Mesenchymal stem cell (in vitro differentiated cells and primary cell): Measurements from ENCODE around the gene OR2AK2.

ENCODE experiments used
- DNase-seq: peaks from one replicate; pipeline ENCODE4 v3.0.0-alpha.2; 2013
- H2AFZ ChIP-seq: one replicate; pipeline ENCODE4 v1.6.1; 2013; ENCODE audit warnings: low read depth, mild to moderate bottlenecking, control low read depth, inconsistent platforms, low read length, moderate library complexity
- H2AK5ac ChIP-seq: 2 replicates; pipeline ENCODE4 v1.6.1; 2013; ENCODE audit warnings: low read length, moderate library complexity, mild to moderate bottlenecking, inconsistent platforms; ENCODE audit not compliant: severe bottlenecking
- H2BK120ac ChIP-seq: one replicate; pipeline ENCODE4 v1.6.1; 2013; ENCODE audit warnings: low read depth, mild to moderate bottlenecking, inconsistent platforms, low read length, moderate library complexity
- H2BK12ac ChIP-seq, 2 experiments: one replicate each; pipeline ENCODE4 v1.6.1; 2013; ENCODE audit warnings: inconsistent platforms in 2 of 2, low read length in 2 of 2, mild to moderate bottlenecking in 2 of 2, moderate library complexity in 2 of 2, control low read depth in 1 of 2
- H2BK15ac ChIP-seq: one replicate; pipeline ENCODE4 v1.6.1; 2013; ENCODE audit warnings: mild to moderate bottlenecking, low read depth, inconsistent platforms; ENCODE audit not compliant: poor library complexity, severe bottlenecking
- H2BK5ac ChIP-seq: 2 replicates; pipeline ENCODE4 v1.6.1; 2013; ENCODE audit warnings: low read depth, mild to moderate bottlenecking, low read length, control low read depth, inconsistent platforms; ENCODE audit not compliant: poor library complexity, severe bottlenecking
- H3K14ac ChIP-seq, 2 experiments: one replicate each; pipeline ENCODE4 v1.6.1; 2013; ENCODE audit warnings: inconsistent platforms in 2 of 2, low read length in 2 of 2, control low read depth in 1 of 2, mild to moderate bottlenecking in 1 of 2, moderate library complexity in 1 of 2
- H3K18ac ChIP-seq, 2 experiments: one replicate each; pipeline ENCODE4 v1.6.1; 2013; ENCODE audit warnings: inconsistent platforms in 2 of 2, low read length in 2 of 2, control low read depth in 1 of 2, low read depth in 1 of 2, mild to moderate bottlenecking in 1 of 2
- H3K23ac ChIP-seq, 2 experiments: one replicate each; pipeline ENCODE4 v1.6.1; 2013; ENCODE audit warnings: inconsistent platforms in 2 of 2, low read length in 2 of 2, mild to moderate bottlenecking in 2 of 2, moderate library complexity in 2 of 2, control low read depth in 1 of 2
- H3K27ac ChIP-seq: 2 replicates; pipeline ENCODE4 v1.5.1; 2013; ENCODE audit warnings: mild to moderate bottlenecking, moderate library complexity, low read length, control low read depth, inconsistent platforms; ENCODE audit not compliant: poor library complexity, severe bottlenecking
- H3K27me3 ChIP-seq, 2 experiments: 2 replicates each; pipeline versions ENCODE4 v1.6.1 to v1.7.0; 2013; ENCODE audit warnings: low read length in 2 of 2, mild to moderate bottlenecking in 2 of 2, moderate library complexity in 2 of 2, control low read depth in 1 of 2, inconsistent platforms in 1 of 2; ENCODE audit not compliant: control insufficient read depth in 1 of 2, insufficient read depth in 1 of 2
- H3K36me3 ChIP-seq, 2 experiments: 2 replicates each; pipeline versions ENCODE4 v1.6.1 to v1.7.0; 2013; ENCODE audit warnings: low read length in 2 of 2, control low read depth in 1 of 2, inconsistent platforms in 1 of 2, low read depth in 1 of 2, mild to moderate bottlenecking in 1 of 2; ENCODE audit not compliant: insufficient read depth in 2 of 2, control insufficient read depth in 1 of 2
- H3K4ac ChIP-seq, 2 experiments: one replicate each; pipeline ENCODE4 v1.6.1; 2013; ENCODE audit warnings: inconsistent platforms in 2 of 2, low read length in 2 of 2, mild to moderate bottlenecking in 2 of 2, moderate library complexity in 2 of 2, control low read depth in 1 of 2, low read depth in 1 of 2
- H3K4me1 ChIP-seq: 2 replicates; pipeline ENCODE4 v1.6.1; 2013; ENCODE audit warnings: low read depth, low read length, control low read depth; ENCODE audit not compliant: control insufficient read depth, insufficient read depth
- H3K4me2 ChIP-seq: 2 replicates; pipeline ENCODE4 v1.6.1; 2013; ENCODE audit warnings: low read length, mild to moderate bottlenecking, inconsistent platforms; ENCODE audit not compliant: poor library complexity, severe bottlenecking
- H3K4me3 ChIP-seq, 2 experiments: 2 replicates each; pipeline versions ENCODE4 v1.5.1 to v1.7.0; 2013; ENCODE audit warnings: low read length in 2 of 2, mild to moderate bottlenecking in 2 of 2, control low read depth in 1 of 2, low read depth in 1 of 2; ENCODE audit not compliant: insufficient read depth in 1 of 2
- H3K79me1 ChIP-seq: replicated peaks from 2 replicates; pipeline ENCODE4 v1.6.1; 2013; ENCODE audit warnings: mild to moderate bottlenecking, control low read depth, low read length, inconsistent platforms; ENCODE audit not compliant: poor library complexity, severe bottlenecking
- H3K9ac ChIP-seq: 2 replicates; pipeline ENCODE4 v1.7.0; 2013; ENCODE audit warnings: mild to moderate bottlenecking, low read length, moderate library complexity
- H3K9me3 ChIP-seq: 2 replicates; pipeline ENCODE4 v1.7.0; 2013; ENCODE audit warnings: mild to moderate bottlenecking, low read length; ENCODE audit not compliant: control insufficient read depth
- H4K8ac ChIP-seq: one replicate; pipeline ENCODE4 v1.6.1; 2013; ENCODE audit warnings: inconsistent platforms, mild to moderate bottlenecking, low read length, moderate library complexity
- H4K91ac ChIP-seq: one replicate; pipeline ENCODE4 v1.6.1; 2013; ENCODE audit warnings: mild to moderate bottlenecking, low read length, inconsistent platforms
- WGBS: methylation state at CpG from one replicate; pipeline ENCODE4 v1.1.7; 2013; ENCODE audit warnings: mixed read lengths; 5-methylcytosine and 5-hydroxymethylcytosine counted together

The OR2AK2 gene

DNA sequence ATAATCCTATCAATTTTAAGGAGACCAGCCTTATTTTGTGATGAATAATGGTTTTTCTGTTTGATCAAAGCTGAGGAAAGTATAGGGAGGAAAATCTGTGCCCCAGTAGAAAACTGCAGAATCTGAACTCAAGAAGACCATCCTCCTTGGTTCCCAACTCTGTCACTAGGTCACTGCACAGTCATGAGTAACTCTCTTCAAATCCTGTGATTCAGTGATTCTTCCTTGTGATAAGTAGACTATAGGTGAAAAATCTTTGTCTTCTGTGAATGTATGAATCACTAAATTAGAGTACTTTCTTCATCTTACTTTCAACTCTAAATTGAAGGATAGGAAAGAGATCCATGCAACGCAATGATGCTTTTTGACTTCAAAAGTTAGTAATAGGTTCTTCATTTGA lies 35.1 kb downstream of the OR2AK2 start:
- WGBS, result no CpG with 5 or more reads among the region's 1 CpG
- Histone ChIP-seq H3K9ac (no peak overlapping the region), H2BK12ac (no peak overlapping the region), H3K4me1 (no peaks in the 10 kb centered on the region), H3K4ac (no peak overlapping the region), H2BK5ac (no peak overlapping the region), H2AK5ac (no peak overlapping the region), H3K18ac (no peak overlapping the region), H2BK120ac (no peak overlapping the region), H3K4me3 (no peak overlapping the region), H3K36me3 (no peaks in the 10 kb centered on the region), H3K27ac (no peak overlapping the region), H4K8ac (no peak overlapping the region), H3K14ac (no peak overlapping the region), H3K9me3 (peaks cover 32% of the 10 kb centered on the region), H3K23ac (no peak overlapping the region), H4K91ac (no peak overlapping the region), H3K79me1 (no peaks in the 10 kb centered on the region), H3K27me3 (no peaks in the 10 kb centered on the region), H2AFZ (no peak overlapping the region), H3K4me2 (no peak overlapping the region), H2BK15ac (no peak overlapping the region)
- no peak for DNase-seq

DNA sequence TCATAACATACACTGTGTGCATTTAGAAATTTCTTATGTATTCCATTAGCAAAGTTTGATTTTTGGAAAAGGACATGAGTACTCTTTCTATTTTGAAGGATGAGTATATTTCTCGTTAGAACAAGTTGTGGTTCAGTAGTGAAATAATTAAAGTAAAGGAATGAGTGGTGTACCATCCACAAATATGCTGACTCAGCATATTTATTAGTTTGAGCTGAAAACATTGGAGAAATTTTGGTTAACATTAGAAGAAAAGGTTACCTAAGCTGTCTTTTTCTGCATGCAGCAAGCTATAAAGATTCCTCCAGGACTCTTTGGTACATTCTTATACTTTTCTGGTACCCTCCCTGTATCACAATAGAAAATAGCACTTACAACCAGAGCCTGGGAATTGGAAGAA lies 42.7 kb downstream of the OR2AK2 start:
- peaks cover 43% of the 10 kb centered on the region for H3K9me3 ChIP-seq
- 20% methylated on average over 1 of the region's 1 CpG for WGBS

DNA sequence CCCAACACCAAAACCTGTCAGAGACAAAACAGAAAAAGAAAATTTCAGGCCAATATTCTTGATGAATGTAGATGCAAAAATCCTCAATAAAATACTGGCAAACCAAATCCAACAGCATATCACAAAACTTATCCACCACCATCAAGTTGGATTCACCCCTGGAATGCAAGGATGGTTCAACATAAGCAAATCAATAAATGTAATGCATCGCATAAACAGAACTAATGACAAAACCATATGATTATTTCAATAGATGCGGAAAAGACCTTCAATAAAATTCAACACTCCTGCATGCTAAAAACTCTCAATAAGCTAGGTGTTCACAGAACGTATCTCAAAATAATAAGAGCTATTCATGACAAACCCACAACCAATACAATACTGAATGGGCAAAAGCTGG lies 44.6 kb downstream of the OR2AK2 start:
- Histone ChIP-seq H3K9ac (no peak overlapping the region), H3K4me1 (no peaks in the 10 kb centered on the region), H2BK12ac (no peak overlapping the region), H4K8ac (no peak overlapping the region), H3K4ac (no peak overlapping the region), H3K14ac (no peak overlapping the region), H3K23ac (no peak overlapping the region), H2BK5ac (no peak overlapping the region), H3K79me1 (no peaks in the 10 kb centered on the region), H3K9me3 (peaks cover 39% of the 10 kb centered on the region), H2BK120ac (no peak overlapping the region), H2BK15ac (no peak overlapping the region), H3K4me2 (no peak overlapping the region), H2AFZ (no peak overlapping the region), H3K4me3 (no peak overlapping the region), H3K18ac (no peak overlapping the region), H3K27me3 (no peaks in the 10 kb centered on the region), H4K91ac (no peak overlapping the region), H3K27ac (no peak overlapping the region), H3K36me3 (no peaks in the 10 kb centered on the region), H2AK5ac (no peak overlapping the region)
- 68% methylated on average over 3 of the region's 3 CpGs for WGBS
- DNase-seq, result no peak

More for the DNA sequence above, 42.7 kb downstream of the OR2AK2 start:
- H3K79me1 ChIP-seq, result no peaks in the 10 kb centered on the region
- H3K4ac ChIP-seq, result no peak overlapping the region
- no peak overlapping the region for H2BK120ac ChIP-seq
- no peak overlapping the region for H3K23ac ChIP-seq
- H2BK12ac ChIP-seq, result no peak overlapping the region
- no peaks in the 10 kb centered on the region for H3K36me3 ChIP-seq
- no peak overlapping the region for H2BK5ac ChIP-seq
- H3K4me1 ChIP-seq, result no peaks in the 10 kb centered on the region
- H3K4me2 ChIP-seq, result no peak overlapping the region
- H3K27me3 ChIP-seq, result no peaks in the 10 kb centered on the region
- no peak overlapping the region for H3K18ac ChIP-seq
- H4K91ac ChIP-seq, result no peak overlapping the region
- no peak overlapping the region for H4K8ac ChIP-seq
- no peak overlapping the region for H3K14ac ChIP-seq
- no peak overlapping the region for H3K9ac ChIP-seq
- no peak overlapping the region for H2AFZ ChIP-seq
- H3K27ac ChIP-seq, result no peak overlapping the region
- H3K4me3 ChIP-seq, result no peak overlapping the region
- H2BK15ac ChIP-seq, result no peak overlapping the region
- H2AK5ac ChIP-seq, result no peak overlapping the region
- DNase-seq, result no peak

DNA sequence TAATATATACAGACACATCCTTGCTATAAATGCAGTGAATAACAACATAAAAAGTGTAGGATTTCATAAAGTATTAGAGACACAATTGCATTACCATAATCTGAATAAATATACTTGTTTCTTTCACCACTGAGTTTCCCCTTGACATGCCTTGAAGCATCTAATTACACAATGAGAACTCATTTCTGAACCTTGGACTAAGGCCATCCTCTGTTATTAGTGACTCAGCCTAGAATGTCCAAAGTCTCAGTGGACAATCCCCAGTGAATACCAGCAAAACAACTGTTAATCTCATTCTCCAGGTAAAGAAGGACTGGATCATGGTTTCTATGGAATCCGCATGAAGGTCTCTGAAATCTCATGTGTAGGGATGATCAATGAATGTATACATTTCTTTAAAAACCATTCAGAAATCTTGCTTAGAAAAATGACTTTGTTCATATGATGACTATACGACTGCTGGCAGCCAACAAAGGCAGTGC lies 48.2 kb downstream of the OR2AK2 start, which contains the start of gene OR2L5:
TSS of gene OR2L5 (plus strand) at position 432 of the 482 bp plus-strand sequence. CDS start 8,288 bp downstream, outside the sequence.
- Histone ChIP-seq H4K91ac (no peak within 1 kb of the TSS), H3K4ac (no peak within 1 kb of the TSS), H2BK15ac (no peak within 1 kb of the TSS), H3K79me1 (no peaks in the 10 kb centered on the region), H3K14ac (no peak within 1 kb of the TSS), H3K4me1 (no peaks in the 10 kb centered on the region), H4K8ac (no peak within 1 kb of the TSS), H3K27me3 (no peaks in the 10 kb centered on the region), H3K27ac (no peak within 1 kb of the TSS), H2BK12ac (no peak within 1 kb of the TSS), H3K36me3 (no peaks in the 10 kb centered on the region), H2AFZ (no peak within 1 kb of the TSS), H3K4me2 (no peak within 1 kb of the TSS), H3K9me3 (peaks cover 41% of the 10 kb centered on the region), H2AK5ac (no peak within 1 kb of the TSS), H3K4me3 (no peak within 1 kb of the TSS), H3K18ac (no peak within 1 kb of the TSS), H2BK120ac (no peak within 1 kb of the TSS), H3K23ac (no peak within 1 kb of the TSS), H3K9ac (no peak within 1 kb of the TSS), H2BK5ac (no peak within 1 kb of the TSS)
- WGBS, result 80% methylated on average over 1 of the region's 2 CpGs
- no peak for DNase-seq
